Upper lobe of left lung (tissue), 4 donors: ENCODE results near the gene CCDC181.

ENCODE experiments used
- POLR2A ChIP-seq, 4 donors: fragments of 450-650 bp; IDR thresholded peaks; one replicate each; pipeline ENCODE4 v1.5.1; 2016 to 2017; ENCODE audit warnings: antibody characterized with exemption in 4 of 4, mild to moderate bottlenecking in 2 of 4
- POLR2AphosphoS5 ChIP-seq, 2 donors: sonication (generic); formaldehyde crosslinking; IDR thresholded peaks; one replicate each; pipeline ENCODE4 v1.5.1; 2017; ENCODE audit warnings: antibody characterized with exemption in 2 of 2
- TF ChIP-seq, protein P1 (sequence below), 6 experiments: fragments of 450-650 bp in 4 of 6; fragments of 200-600 bp in 2 of 6; sonication (generic) in 2 of 6; IDR thresholded peaks; one replicate each; pipeline ENCODE4 v1.5.1; 2016 to 2019; ENCODE audit warnings: antibody characterized with exemption in 6 of 6

DNA sequence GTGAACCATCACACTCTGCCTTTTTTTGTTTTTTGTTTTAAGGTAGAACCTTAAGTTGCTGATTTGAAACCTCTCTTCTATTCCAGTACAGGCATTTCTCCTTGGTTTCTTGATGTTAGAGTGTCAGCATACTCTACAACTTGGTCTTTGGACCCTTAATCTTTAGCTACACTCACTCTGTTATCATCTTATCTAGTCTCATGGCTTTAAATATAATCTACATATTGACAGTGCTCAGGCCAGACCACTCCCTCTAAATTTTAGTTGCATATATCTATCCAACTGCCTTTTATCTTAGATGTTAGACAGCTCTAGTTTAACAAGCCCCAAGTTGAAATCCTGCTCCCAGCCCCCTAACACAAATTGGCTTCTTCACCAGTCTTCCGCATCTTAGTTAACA lies 81.8 kb downstream of the CCDC181 start:
- TF ChIP-seq, protein P1, sequence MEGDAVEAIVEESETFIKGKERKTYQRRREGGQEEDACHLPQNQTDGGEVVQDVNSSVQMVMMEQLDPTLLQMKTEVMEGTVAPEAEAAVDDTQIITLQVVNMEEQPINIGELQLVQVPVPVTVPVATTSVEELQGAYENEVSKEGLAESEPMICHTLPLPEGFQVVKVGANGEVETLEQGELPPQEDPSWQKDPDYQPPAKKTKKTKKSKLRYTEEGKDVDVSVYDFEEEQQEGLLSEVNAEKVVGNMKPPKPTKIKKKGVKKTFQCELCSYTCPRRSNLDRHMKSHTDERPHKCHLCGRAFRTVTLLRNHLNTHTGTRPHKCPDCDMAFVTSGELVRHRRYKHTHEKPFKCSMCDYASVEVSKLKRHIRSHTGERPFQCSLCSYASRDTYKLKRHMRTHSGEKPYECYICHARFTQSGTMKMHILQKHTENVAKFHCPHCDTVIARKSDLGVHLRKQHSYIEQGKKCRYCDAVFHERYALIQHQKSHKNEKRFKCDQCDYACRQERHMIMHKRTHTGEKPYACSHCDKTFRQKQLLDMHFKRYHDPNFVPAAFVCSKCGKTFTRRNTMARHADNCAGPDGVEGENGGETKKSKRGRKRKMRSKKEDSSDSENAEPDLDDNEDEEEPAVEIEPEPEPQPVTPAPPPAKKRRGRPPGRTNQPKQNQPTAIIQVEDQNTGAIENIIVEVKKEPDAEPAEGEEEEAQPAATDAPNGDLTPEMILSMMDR (IDR thresholded peaks at IDR 0.05), result no peak
- TF ChIP-seq POLR2A (IDR thresholded peaks at IDR 0.05), result no peak
- TF ChIP-seq POLR2AphosphoS5 (IDR thresholded peaks at IDR 0.05), result no peak
